ENCODE results near the gene PADI4.
A peak's percentile ranks its signal among the peaks of the same experiment; 100 is the strongest.

PADI4 gene

DNA sequence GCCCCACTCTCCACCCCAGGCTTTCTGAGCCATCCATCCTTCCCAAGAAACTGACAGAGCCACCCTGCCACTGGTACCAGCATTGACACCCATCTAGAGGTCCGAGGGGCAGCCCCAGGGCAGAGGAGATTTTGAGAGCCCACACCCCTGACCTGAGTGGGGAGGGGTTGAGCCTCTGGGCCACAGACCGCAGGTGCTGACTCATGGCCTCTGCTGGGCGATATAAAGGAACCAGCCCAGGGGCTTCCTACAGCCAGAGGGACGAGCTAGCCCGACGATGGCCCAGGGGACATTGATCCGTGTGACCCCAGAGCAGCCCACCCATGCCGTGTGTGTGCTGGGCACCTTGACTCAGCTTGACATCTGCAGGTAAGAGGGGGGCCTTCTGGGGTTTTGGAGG is at the start of gene PADI4:
Gene PADI4, plus strand, starts transcription at position 252 of the 400 bp plus-strand sequence. Its CDS starts 26 bp downstream, at position 278.
- DNase-seq = no peak

- DNase-seq = no peak
Measured at GRCh38 chr1:17258758-17259130, 49.3 kb upstream of the PADI4 start.

GRCh38 chr1:17259233-17259873 is 48.6 kb upstream of the PADI4 start:
- no peak for DNase-seq

DNA sequence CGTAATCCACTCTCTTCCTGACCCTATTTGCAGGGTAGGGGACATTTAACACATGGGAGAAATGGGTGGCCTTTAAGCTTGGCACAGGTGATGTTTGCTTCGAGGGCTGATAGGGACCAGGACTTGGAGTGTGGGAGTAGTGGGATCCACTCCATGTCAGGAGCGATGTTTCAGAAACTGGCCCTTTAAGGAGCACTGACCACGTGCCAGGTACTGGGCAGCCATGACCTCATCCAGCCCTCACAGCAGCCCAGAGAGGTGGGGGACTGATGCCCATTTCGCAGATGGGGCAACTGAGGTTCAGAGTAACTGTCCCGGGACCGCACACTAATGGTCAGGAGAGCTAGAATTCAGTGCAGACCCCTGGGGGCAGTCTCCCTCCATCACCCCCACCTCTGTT is 47.7 kb upstream of the PADI4 start:
- DNase-seq = no peak

GRCh38 chr1:17260738-17261137 is 47.3 kb upstream of the PADI4 start:
- no peak for DNase-seq

GRCh38 chr1:17263936-17264335 is 44.1 kb upstream of the PADI4 start:
- DNase-seq = no peak

DNA sequence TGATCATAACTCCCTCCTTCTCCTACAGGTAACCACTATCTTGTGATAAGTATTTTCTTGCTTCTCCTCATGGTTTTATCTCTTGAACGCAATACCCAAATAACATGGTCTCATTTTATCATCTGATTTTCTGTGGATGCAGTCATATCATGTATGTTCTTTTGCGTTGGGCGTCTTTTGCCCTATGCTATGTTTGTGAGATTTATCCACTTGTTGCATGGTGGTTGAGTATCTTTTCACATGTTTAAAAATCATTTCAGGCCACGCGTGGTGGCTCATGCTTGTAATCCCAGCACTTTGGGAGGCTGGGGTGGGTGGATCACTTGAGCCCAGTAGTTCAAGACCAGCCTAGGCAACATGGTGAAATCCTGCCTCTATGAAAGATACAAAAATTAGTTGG is 43.5 kb upstream of the PADI4 start:
- DNase-seq = no peak

- no peak for DNase-seq
Measured at GRCh38 chr1:17265162-17265561, 42.8 kb upstream of the PADI4 start.

DNA sequence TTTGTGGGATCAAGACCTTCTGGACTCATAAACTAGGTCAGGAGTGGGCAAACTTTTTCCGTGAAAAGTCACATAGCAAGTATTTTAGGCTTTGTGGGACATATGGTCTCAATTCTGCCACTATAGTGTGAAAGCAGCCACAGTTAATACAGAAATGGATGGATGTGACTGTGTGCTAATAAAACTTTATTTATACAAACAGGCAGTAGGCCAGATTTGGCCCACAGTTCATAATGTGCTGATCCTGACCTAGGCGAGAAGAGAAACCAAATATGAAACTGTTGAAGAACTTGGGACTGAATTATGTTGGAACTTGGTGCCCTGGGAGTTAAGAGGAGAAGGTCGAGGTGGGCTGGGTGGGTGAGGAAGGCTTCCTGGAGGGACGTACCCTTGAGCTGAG is 42.0 kb upstream of the PADI4 start:
- DNase-seq = no peak

DNA sequence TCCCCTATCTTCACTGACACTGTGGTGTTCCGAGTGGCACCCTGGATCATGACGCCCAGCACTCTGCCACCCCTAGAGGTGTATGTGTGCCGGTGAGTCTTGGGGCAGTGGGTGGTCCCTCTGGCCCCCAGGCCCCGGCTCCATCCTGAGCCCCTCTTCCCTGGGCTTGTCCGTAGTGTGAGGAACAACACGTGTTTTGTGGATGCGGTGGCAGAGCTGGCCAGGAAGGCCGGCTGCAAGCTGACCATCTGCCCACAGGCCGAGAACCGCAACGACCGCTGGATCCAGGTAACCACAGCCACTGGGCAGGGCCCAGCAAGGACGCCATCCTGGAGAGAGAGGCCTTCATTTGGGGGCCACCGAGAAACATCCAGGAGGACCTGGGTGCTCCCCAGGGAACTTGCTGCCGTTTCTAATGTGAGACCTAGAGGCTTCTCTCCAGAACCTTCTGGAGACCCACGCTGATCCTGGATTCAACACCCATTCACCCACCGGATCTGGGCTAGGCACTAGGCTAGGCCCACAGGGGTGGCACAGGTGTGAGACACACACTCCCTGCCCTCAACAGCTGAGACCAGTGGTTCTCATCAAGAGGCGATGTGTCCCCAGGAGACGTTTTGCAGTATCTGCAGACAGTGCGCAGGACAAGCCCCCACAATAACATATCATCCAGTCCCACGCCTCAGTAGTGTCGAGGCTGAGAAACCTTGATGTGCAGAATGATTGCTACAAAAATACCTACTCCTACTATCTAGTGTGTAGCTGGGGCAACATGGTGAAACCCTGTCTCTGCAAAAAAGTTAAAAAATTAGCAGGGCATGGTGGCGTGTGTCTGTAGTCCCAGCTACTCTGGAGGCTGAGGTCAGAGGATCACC is 36.9 kb upstream of the PADI4 start:
- no peak for DNase-seq

GRCh38 chr1:17272066-17272465 is 35.9 kb upstream of the PADI4 start:
- no peak for DNase-seq

- DNase-seq = no peak
Measured at GRCh38 chr1:17272646-17273045, 35.4 kb upstream of the PADI4 start.

- no peak for DNase-seq
Measured at GRCh38 chr1:17273096-17273495, 34.9 kb upstream of the PADI4 start.

GRCh38 chr1:17274186-17275170 is 33.5 kb upstream of the PADI4 start:
- DNase-seq = peak; percentile 15

DNA sequence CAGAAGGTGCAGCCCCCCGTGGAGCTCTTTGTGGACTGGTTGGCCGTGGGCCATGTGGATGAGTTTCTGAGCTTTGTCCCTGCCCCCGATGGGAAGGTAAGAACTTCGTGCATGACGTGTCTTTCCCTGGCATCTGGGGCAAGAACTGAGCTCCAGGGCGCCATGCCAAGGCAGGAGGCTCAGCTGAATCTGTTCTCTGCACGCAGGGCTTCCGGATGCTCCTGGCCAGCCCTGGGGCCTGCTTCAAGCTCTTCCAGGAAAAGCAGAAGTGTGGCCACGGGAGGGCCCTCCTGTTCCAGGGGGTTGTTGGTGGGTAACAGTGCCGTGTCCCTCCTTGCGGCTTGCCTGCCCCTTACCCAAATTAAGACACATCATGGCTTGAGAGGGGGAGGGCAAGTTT is 31.4 kb upstream of the PADI4 start:
- DNase-seq = peak; percentile 33

DNA sequence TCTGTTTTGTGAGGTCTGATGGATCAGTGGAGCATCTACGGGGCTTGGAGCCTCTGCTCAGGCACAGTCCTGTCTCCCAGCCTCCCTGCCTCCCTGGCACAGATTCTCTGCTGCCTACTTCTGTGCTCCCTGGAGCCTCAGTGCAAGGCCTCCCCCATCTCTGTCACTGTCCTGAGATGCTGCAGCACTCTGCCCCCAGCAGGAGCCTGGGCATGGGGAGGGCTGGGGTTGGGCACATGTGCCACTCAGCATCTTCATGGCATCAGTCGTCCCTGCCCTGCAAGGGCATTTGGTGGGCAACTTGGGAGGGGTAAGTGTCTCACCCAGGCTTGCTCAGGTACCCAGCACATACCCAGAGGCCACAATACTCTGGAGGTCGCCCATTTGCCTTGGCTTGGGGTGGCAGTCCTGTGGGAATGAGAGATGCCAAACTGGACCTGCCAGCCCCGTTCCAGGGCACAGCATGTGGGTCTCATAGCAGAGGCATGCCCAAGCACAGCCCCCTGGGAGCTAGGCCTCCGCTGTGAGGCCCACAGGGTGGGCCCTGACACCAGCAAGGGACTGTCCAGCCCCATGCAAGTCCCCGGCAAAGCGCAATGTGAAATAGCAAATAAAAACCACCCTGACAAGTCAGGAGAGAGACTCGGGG is 30.4 kb upstream of the PADI4 start:
- no peak for DNase-seq

- no peak for DNase-seq
Measured at GRCh38 chr1:17278996-17279830, 28.8 kb upstream of the PADI4 start.

GRCh38 chr1:17280436-17280835 is 27.6 kb upstream of the PADI4 start:
- DNase-seq = no peak

- no peak for DNase-seq
Measured at GRCh38 chr1:17280894-17281293, 27.1 kb upstream of the PADI4 start.

- DNase-seq = no peak
Measured at GRCh38 chr1:17281775-17282181, 26.2 kb upstream of the PADI4 start.

DNA sequence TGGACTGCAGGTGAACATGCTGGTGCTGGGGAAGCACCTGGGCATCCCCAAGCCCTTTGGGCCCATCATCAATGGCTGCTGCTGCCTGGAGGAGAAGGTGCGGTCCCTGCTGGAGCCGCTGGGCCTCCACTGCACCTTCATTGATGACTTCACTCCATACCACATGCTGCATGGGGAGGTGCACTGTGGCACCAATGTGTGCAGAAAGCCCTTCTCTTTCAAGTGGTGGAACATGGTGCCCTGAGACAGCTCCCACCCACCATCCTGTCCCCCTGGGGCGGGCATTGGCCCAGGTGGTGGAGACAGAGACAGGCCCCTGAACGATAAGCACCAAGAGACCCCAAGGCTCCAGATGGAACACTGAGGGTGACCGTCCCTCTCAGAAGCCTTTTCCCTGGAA is 25.2 kb upstream of the PADI4 start:
- no peak for DNase-seq

- no peak for DNase-seq
Measured at GRCh38 chr1:17286646-17287045, 21.4 kb upstream of the PADI4 start.
